ENCODE results near the gene PALB2.

GRCh38 chr16:23567602-23568001, 73.5 kb downstream of the PALB2 start:
- no peak for TF ChIP-seq CTCF (IDR thresholded peaks at IDR 0.05 in 2 of 3, conservative IDR thresholded peaks at IDR 0.05 in 1 of 3; ENCODE audit: control insufficient read depth in 2 of 3, extremely low read depth in 1 of 3, insufficient read depth in 1 of 3, low read depth in 3 of 3, low read length in 3 of 3)
- TF ChIP-seq REST (IDR thresholded peaks at IDR 0.05; ENCODE audit: low read depth, low read length) = no peak
- no peak for TF ChIP-seq E2F4 (IDR thresholded peaks at IDR 0.05; ENCODE audit: low read depth, low read length)
